ENCODE measurements around the gene TNIK.

DNA sequence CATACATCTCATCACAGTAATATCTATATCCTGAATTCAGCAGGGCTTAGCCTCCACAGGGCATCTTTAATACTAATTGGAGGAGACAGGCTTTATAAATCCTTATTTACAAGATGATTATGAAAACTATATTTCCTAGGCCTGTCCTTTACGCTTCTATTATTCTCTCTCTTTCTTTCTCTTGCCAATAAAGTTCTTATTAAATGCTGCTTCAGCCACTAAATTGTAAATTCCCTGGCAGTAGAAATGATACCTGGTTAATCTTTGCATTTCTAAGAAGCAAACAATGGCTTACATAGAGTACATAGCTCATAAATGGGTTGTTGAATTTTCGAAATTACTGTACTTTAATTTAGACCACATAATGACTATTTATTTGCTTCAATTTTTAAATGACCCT is 43.5 kb downstream of the TNIK start:
- TF ChIP-seq, protein P1, sequence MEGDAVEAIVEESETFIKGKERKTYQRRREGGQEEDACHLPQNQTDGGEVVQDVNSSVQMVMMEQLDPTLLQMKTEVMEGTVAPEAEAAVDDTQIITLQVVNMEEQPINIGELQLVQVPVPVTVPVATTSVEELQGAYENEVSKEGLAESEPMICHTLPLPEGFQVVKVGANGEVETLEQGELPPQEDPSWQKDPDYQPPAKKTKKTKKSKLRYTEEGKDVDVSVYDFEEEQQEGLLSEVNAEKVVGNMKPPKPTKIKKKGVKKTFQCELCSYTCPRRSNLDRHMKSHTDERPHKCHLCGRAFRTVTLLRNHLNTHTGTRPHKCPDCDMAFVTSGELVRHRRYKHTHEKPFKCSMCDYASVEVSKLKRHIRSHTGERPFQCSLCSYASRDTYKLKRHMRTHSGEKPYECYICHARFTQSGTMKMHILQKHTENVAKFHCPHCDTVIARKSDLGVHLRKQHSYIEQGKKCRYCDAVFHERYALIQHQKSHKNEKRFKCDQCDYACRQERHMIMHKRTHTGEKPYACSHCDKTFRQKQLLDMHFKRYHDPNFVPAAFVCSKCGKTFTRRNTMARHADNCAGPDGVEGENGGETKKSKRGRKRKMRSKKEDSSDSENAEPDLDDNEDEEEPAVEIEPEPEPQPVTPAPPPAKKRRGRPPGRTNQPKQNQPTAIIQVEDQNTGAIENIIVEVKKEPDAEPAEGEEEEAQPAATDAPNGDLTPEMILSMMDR (IDR thresholded peaks at IDR 0.05), result no peak
- no peak for TF ChIP-seq EP300 (IDR thresholded peaks at IDR 0.05; ENCODE audit: low read depth)
